Measurements from ENCODE around the gene RFFL. TPM values are rescaled to one million over a fixed set of nuclear protein-coding genes. Genes with fewer than 3 reads are reported as not detected.

RFFL gene
- polyA plus RNA-seq, 2 of the 4 experiments (the other 2 are of a cell fraction) = 22.7 to 35.5 TPM

DNA sequence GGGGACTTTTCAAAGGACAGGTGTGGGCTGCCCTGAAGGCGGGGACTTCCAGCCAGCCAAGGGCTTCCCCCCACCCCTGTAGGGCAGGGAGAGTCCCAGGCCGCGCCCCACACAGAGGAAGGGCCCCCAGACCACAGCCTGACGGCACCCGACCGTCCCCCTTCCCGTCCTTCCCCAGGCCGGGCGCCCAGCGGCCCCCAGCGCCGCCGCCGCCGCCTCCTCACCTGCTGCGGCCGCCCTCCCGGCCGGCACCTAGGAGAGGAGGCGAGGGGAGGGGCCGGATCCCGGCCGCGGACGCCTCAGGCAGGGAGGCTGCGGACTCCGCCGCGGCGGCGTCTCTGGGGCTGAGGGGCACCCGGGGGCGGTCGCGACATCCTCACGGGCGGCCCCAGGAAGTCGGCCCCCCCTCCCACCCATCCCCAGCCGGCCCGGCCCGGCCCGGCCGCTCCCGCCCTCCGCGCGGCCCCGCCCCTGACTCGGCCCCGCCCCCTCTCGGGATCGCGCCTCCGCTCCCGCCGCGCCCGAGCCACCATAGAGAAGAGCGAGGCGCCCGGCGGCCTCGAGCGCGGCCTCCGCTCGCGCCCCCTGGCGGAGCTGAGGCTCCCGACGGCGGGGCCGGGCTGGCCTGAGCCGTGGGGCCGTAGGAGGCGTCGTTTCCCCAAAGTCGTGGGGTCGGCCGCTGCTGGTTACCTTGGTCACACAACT, 25.5 kb upstream of the RFFL start:
- TF ChIP-seq PHF8 (IDR thresholded peaks at IDR 0.05; ENCODE audit: borderline replicate concordance, low read depth) = 0 out of 2 replicates have a peak, but pooled peaks have one; percentile 47
- no peak for TF ChIP-seq MAFK (IDR thresholded peaks at IDR 0.05; ENCODE audit: partially characterized antibody)
- TF ChIP-seq, protein P1, sequence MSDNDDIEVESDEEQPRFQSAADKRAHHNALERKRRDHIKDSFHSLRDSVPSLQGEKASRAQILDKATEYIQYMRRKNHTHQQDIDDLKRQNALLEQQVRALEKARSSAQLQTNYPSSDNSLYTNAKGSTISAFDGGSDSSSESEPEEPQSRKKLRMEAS (IDR thresholded peaks at IDR 0.05) = peak; percentile 68
- TF ChIP-seq ZNF302 (CRISPR knock-in tag; IDR thresholded peaks at IDR 0.05) = no peak
- no peak for TF ChIP-seq ZSCAN20 (CRISPR knock-in tag; IDR thresholded peaks at IDR 0.05)
- TF ChIP-seq, protein P2, sequence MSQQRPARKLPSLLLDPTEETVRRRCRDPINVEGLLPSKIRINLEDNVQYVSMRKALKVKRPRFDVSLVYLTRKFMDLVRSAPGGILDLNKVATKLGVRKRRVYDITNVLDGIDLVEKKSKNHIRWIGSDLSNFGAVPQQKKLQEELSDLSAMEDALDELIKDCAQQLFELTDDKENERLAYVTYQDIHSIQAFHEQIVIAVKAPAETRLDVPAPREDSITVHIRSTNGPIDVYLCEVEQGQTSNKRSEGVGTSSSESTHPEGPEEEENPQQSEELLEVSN (IDR thresholded peaks at IDR 0.05; ENCODE audit: borderline replicate concordance, low read depth) = peak; percentile 53; the same call in 1 of the 2 replicates
- TF ChIP-seq MYC (IDR thresholded peaks at IDR 0.05; ENCODE audit: borderline replicate concordance, low read length) = peak; percentile 79; the same call in 1 of the 2 replicates
- TF ChIP-seq, protein P3, sequence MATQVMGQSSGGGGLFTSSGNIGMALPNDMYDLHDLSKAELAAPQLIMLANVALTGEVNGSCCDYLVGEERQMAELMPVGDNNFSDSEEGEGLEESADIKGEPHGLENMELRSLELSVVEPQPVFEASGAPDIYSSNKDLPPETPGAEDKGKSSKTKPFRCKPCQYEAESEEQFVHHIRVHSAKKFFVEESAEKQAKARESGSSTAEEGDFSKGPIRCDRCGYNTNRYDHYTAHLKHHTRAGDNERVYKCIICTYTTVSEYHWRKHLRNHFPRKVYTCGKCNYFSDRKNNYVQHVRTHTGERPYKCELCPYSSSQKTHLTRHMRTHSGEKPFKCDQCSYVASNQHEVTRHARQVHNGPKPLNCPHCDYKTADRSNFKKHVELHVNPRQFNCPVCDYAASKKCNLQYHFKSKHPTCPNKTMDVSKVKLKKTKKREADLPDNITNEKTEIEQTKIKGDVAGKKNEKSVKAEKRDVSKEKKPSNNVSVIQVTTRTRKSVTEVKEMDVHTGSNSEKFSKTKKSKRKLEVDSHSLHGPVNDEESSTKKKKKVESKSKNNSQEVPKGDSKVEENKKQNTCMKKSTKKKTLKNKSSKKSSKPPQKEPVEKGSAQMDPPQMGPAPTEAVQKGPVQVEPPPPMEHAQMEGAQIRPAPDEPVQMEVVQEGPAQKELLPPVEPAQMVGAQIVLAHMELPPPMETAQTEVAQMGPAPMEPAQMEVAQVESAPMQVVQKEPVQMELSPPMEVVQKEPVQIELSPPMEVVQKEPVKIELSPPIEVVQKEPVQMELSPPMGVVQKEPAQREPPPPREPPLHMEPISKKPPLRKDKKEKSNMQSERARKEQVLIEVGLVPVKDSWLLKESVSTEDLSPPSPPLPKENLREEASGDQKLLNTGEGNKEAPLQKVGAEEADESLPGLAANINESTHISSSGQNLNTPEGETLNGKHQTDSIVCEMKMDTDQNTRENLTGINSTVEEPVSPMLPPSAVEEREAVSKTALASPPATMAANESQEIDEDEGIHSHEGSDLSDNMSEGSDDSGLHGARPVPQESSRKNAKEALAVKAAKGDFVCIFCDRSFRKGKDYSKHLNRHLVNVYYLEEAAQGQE (IDR thresholded peaks at IDR 0.05) = no peak
- peak; percentile 59 to 82 for TF ChIP-seq RAD21 (conservative IDR thresholded peaks at IDR 0.05 in 1 of 2, IDR thresholded peaks at IDR 0.05 in 1 of 2)
- no peak for TF ChIP-seq KDM1A (IDR thresholded peaks at IDR 0.05; ENCODE audit: low read depth)
- TF ChIP-seq RFX5 (IDR thresholded peaks at IDR 0.05) = no peak
- TF ChIP-seq, protein P4, sequence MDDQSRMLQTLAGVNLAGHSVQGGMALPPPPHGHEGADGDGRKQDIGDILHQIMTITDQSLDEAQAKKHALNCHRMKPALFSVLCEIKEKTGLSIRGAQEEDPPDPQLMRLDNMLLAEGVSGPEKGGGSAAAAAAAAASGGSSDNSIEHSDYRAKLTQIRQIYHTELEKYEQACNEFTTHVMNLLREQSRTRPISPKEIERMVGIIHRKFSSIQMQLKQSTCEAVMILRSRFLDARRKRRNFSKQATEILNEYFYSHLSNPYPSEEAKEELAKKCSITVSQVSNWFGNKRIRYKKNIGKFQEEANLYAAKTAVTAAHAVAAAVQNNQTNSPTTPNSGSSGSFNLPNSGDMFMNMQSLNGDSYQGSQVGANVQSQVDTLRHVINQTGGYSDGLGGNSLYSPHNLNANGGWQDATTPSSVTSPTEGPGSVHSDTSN (IDR thresholded peaks at IDR 0.05) = 0 out of 2 replicates have a peak, but pooled peaks have one; percentile 18
- TF ChIP-seq SMC3 (IDR thresholded peaks at IDR 0.05) = peak; percentile 95
- TF ChIP-seq RARB (CRISPR knock-in tag; IDR thresholded peaks at IDR 0.05) = 0 out of 2 replicates have a peak, but pooled peaks have one; percentile 35
- peak; percentile 26 to 85; a peak in 4 of 5 replicates for TF ChIP-seq JUN (IDR thresholded peaks at IDR 0.05)
- TF ChIP-seq, protein P5, sequence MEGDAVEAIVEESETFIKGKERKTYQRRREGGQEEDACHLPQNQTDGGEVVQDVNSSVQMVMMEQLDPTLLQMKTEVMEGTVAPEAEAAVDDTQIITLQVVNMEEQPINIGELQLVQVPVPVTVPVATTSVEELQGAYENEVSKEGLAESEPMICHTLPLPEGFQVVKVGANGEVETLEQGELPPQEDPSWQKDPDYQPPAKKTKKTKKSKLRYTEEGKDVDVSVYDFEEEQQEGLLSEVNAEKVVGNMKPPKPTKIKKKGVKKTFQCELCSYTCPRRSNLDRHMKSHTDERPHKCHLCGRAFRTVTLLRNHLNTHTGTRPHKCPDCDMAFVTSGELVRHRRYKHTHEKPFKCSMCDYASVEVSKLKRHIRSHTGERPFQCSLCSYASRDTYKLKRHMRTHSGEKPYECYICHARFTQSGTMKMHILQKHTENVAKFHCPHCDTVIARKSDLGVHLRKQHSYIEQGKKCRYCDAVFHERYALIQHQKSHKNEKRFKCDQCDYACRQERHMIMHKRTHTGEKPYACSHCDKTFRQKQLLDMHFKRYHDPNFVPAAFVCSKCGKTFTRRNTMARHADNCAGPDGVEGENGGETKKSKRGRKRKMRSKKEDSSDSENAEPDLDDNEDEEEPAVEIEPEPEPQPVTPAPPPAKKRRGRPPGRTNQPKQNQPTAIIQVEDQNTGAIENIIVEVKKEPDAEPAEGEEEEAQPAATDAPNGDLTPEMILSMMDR (IDR thresholded peaks at IDR 0.05) = peak; percentile 98
- TF ChIP-seq, protein P6, sequence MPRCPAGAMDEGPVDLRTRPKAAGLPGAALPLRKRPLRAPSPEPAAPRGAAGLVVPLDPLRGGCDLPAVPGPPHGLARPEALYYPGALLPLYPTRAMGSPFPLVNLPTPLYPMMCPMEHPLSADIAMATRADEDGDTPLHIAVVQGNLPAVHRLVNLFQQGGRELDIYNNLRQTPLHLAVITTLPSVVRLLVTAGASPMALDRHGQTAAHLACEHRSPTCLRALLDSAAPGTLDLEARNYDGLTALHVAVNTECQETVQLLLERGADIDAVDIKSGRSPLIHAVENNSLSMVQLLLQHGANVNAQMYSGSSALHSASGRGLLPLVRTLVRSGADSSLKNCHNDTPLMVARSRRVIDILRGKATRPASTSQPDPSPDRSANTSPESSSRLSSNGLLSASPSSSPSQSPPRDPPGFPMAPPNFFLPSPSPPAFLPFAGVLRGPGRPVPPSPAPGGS (IDR thresholded peaks at IDR 0.05) = 0 out of 3 replicates have a peak, but pooled peaks have one; percentile 37
- TF ChIP-seq JUNB (IDR thresholded peaks at IDR 0.05) = no peak
- no peak for TF ChIP-seq NFE2L2 (conservative IDR thresholded peaks at IDR 0.05; ENCODE audit: low read length)
- TF ChIP-seq HOXA7 (CRISPR knock-in tag; IDR thresholded peaks at IDR 0.05) = no peak
- 0 out of 2 replicates have a peak, but pooled peaks have one; percentile 39 for TF ChIP-seq HOXB5 (CRISPR knock-in tag; IDR thresholded peaks at IDR 0.05)
- CTCF ChIA-PET = interaction anchor here (0.7 to 4.9 kb wide), 38 partner anchors 9 to 115 kb away, joined by 3 to 60 read pairs (median 8); partner anchors contain the start of genes FNDC8, LIG3, RAD51D and RFFL
- H3K27ac ChIP-seq = peak overlapping the region; percentile 96
- DNase-seq (ENCODE audit: low read depth in 1 of 2, low spot score in 1 of 2) (peak in 1 of 2 experiments; percentile 86), FAIRE-seq (no peak), ATAC-seq (peak; percentile 70 to 87)
- 0% methylated on average over 5 of the region's 80 CpGs for WGBS (ENCODE audit: missing lambda C conversion rate)
- H3K4me2 ChIP-seq = peak overlapping the region; percentile 90
- peak overlapping the region; percentile 90 for H3K4me3 ChIP-seq
- peaks cover 42% of the 10 kb centered on the region for H3K4me1 ChIP-seq
- POLR2A ChIA-PET = interaction anchor here (0.9 to 1.4 kb wide), 9 partner anchors 9 to 124 kb away, joined by 3 to 17 read pairs (median 4); partner anchors contain the start of genes LIG3, RAD51D and RFFL
- no peaks in the 10 kb centered on the region for H3K9me3 ChIP-seq
